HG03378 (cell line): Measurements from ENCODE around the gene BRWD1.

Source experiments
- ATAC-seq: cut with Tn5 transposase; IDR thresholded peaks from one replicate; pipeline ENCODE4 v1.9.1; 2021; ENCODE audit warnings: mild to moderate bottlenecking, moderate library complexity; ENCODE audit not compliant: unreplicated experiment

BRWD1 gene

DNA sequence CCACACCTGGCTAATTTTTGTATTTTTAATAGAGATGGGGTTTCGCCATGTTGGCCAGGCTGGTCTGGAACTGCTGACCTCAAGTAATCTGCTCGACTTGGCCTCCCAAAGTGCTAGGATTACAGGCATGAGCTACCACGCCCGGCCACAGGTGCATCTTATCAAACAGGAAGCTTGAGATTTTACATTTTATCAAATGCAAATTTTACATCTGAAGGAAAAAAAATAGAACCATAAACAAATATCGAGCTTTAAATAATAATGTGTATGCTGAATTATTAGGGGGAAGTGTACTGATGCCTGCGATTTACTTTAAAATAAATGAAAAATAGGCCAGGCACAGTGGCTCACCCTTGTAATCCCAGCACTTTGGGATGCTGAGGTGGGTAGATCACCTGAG, 16.6 kb upstream of the BRWD1 start:
- no peak for ATAC-seq

DNA sequence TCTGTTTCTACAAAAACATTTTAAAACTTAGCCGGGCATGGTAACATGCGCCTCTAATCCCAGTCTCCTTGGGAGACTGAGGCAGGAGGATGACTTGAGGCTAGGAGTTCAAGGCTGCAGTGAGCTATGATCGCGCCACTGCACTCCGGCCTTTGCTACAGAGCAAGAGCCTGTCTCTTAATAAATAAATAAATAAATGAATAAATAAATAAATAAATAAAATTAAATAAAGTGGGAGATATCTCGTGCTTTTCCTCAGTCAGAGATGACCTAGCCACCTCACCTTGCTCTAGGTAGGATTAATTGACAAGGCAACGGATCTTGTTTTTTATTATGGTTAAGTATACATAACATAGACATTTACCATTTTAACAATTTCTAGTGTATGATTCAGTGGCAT, 14.3 kb upstream of the BRWD1 start:
- ATAC-seq: no peak

DNA sequence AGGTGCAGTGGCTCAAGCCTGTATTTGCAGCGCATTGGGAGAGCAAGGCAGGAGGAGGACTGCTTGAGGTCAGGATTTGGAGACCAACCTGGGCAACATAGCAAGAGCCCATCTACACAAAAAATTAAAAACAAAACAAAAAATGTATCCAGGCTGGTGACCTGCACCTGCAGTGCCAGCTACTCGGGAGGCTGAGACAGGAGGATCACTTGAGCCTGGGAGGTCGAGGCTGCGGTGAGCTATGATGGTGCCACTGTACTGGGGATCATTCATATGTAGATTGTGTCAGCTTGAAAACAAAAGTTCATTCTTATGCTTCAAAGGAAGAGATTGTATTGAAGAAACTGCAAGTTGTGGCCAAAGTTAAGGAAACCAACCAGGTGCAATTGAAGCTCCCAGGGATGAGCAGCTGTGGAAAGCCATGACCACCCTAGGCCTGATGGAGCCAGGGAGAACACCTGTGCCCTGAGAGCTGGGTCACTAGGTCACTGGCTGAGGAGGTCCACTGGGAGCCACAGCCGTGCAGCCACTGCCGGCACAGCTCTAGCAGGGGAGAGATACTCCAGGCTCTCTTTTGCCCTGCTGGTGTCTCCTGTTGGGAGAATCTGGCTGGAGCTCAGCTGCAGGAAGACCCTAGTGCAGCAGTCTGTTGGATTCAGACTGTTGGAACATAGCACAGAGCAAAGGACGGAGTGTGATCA, 13.3 kb upstream of the BRWD1 start:
- no peak for ATAC-seq

DNA sequence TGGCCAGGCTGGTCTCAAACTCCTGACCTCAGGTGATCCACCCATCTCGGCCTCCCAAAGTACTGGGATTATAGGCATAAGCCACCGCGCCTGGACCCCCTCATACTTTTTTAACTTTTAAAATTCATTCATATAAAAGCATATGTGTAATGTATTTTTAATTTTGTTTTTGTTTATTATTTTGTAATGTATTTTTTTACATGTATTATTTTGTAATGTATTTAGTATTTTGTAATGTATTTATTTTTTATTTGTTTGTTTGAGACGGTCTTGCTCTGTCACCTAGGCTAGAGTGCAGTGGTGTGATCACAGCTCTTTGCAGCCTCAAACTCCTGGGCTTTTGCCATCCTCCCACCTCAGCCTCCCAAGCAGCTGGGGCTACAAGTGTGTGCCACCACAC, 12.0 kb upstream of the BRWD1 start:
- ATAC-seq: no peak

DNA sequence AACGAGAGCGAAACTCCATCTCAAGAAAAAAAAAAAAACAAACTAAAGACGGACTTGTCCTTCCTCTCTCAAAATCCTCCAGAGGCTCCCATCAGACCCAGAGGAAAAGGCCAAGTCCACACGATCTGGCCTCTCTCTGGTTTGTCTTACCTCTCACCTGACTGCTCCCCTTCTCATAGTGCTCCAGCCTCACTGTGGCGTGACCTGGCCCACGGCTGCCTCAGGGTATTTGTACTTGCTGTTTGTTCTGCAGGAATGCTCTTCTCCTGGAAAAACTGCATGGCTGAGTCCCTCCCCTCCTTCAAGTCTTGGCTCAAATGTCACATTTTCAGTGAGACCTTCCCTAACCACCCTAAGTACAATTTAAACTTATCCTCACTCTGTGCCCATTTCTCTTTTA, 8.0 kb upstream of the BRWD1 start:
- ATAC-seq: no peak

DNA sequence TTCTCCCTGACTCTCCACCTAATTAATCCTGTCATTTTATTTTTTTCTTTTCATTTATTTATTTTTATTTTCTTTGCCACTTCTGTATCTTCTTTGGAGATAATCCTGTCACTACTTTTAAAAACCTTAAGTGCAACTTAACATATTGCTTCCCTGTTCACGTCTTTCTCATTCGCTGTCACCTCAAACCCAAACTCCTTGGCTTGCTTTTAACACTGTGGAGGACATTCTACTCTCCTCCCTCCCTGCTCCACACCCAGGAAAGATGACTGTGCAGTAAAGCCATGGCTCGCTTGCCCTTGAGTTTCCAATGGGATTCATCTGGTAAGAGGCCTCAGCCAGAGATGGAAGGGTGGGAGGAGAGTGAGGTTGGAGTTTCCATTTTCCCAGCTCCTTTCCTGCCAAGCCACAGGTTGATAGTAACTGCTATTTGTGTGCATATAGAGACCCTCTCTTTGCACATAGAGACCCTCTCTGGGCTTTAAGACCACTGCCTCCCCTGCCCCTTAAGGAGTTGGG, 6.4 kb upstream of the BRWD1 start:
- no peak for ATAC-seq

DNA sequence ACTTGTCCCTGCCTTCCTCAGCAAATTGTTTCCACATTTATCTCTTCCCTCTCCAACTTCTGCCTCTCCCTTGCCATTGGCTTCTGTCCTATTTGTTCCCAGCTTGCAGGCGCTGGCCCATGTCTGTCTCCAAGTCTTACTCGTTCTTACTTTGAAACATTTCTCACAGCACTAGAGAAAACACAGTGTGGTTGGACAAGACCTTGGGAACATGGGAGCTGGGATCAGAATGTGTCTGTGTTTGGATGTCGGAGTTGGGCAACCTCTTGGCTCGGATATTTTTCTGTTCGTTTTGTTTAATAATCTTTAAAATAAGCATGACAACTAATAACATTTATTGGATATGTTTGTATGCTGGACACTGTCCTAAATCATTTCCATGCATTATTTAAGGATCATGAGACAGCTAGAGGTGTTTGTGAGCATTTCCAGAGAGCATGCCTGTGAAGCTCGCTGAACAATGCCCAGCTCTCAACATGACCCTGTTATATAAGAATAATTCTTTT, 5.9 kb upstream of the BRWD1 start:
- no peak for ATAC-seq

DNA sequence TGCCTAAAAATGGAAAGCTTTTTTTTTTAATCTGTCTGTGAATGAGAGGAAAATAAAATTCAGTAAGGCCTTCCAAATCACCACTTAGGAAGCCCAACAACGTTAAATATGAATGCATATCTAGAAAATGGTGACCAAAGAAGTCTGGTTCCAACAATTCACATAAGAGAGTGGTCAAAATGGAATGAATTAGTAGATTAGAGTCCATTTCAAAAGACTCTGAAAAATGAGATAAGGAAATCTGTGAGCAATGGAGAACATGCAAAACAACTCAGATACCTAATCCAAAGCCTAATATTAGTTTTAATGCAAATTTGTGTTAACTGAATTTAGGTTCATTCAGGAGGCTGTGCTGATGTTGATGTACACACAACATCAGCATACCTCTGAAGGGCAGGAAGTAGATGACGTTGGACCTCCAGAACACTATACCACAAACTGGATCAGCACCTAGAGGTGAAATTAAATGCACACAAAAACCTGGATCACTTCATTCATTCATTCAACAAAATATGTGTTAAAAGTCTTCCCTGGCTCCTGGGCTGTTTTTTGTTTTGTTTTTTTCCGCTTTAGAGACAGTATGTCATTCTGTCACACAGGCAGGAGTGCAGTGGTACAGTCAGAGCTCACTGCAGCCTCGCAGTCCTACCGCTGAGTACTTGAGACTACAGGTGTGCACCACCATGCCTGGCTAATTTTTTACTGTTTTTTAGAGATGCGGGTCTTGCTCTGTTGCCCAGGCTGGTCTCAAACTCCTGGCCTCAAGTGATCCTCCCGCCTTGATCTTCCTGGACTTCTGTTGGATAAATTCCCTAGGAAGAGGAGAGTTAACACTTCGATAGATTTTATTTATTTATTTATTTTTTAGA, 4.9 kb upstream of the BRWD1 start:
- ATAC-seq: no peak

DNA sequence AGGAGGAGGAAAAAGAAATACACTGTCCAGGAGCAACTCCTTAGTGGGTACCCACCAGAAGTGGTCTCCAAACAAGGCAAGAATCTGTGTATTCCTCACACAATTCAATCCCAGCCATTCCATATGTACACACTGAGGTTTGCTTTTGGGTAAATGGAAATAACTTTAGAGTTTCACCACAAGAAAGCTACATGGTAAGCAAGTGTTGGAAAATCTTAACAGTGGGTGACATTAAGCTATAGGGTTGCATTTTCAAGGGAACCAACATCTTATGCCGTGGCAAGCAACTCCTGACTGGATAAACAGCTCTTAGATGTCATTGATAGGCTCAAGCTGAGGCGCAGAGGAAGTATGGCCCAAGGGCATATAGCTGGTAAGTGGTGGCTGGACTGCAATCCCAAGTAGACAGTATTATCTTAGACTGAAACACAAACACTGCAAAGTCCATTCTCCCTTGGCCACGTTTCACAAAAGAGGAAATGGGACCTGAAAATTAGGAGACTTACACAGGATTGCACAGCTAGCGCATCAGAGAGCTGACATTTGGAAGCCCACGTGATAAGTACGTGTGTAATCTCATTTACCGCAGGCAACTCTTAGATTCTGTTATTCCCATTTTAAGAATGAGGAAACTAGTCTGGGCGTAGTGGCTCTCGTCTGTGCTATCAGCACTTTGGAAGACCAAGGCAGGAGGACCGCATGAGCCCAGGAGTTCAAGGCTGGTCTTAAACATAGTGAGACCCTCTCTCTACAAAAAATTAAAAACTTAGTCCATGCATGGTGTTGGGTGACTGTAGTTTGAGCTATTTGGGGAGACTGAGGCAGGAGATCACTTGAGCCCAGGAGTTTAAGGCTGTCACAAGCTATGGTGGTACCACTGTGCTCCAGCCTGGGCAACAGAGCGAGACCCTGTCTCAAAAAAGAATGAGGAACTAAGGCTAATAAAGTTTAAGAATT, 4.0 kb upstream of the BRWD1 start:
- ATAC-seq: no peak

DNA sequence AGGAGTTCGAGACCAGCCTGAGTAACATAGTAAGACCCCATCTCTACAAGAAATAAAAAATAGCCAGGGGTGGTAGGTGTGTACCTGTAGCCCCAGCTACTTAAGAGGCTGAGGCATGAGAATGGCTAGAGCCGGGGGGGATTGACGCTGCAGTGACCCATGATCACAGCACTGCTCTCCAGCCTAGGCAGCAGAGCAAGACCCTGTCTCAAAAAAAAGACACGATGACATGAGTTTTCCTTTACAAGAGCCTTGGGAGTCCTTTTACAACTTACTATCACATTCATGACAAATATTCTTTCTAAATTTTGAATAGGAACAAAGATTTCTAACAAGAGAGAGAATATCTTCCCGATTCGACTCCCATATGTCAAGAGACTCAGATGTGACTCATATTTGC, 3.3 kb upstream of the BRWD1 start:
- ATAC-seq: no peak

DNA sequence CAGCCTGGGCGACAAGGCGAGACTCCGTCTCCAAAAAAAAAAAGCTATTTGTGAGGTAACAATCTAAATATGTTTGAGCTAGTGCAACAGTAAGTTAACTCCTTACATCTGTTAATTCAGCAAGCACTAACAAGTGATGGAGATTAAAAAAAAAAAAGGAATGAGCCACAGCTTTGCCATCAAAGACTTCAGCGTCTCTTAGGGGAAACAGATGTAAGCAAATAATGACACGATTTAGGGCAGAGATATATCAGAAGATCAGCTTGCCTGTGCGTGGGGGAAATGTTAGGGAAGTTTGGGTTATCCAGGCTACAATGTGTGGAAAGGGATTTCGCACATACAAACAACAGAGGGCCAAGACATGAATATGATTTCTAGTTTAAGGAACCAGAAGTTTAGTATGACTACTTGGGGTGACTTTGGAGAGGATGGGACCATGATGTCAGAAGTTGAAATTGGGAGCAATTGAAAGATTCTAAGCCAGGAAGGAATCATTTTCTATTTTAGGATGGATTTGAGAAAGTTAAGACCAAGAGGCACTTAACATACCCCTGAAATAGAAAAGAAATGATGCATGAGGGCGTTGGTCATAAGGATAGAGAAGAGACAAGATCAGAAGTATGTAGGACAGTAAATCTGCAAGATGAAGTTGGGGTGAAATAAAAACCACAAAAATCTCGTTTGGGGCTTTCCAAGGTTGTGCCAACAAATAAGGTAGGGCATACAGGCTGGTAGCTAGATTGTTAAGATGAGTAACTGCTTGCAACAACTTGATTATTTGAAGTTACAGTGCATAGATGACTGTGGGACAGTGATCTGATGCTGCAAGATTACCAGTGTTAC, 2.4 kb upstream of the BRWD1 start:
- ATAC-seq: no peak

DNA sequence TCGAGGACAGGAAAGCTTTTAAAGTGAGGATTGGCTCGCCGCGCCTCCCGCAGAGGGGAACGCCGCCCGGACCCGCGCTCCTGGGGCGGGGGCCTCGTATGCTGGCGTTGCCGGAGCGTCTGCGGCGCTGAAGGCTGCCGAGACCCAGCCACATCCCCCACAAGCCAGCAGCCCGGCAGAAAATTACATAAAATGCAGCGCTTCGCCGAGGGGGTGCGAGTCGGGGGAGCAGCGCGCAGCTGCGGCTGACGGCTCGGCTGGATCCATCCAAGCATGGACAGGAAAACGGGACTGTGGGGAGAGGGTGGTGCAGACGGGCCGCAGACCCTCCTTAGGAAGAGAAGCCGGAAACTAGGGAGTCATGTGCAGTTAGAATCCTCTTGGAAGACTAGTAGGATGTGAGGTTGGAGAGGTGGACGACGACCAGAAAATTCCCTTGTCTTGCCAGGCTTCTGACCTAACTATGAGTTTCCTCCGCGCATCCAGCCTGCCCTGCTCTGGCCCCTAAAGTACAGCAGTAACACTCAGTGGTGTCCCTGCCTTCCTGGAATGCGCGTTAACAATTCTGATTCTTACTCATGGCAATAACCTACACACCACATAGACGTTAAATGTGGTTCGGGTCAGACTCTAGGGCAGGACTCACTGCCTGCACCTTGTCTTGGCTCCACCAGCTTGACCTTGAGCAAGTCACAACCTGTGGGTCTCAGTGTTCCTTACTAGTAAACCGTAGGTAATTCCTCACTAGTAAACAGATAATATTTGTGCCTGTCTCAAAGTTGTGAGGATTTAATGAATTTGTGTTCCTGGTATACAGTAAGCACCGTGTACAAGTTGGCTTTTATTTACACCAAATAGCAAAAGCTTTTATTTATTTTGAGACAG, 953 bp upstream of the BRWD1 start:
- no peak for ATAC-seq

DNA sequence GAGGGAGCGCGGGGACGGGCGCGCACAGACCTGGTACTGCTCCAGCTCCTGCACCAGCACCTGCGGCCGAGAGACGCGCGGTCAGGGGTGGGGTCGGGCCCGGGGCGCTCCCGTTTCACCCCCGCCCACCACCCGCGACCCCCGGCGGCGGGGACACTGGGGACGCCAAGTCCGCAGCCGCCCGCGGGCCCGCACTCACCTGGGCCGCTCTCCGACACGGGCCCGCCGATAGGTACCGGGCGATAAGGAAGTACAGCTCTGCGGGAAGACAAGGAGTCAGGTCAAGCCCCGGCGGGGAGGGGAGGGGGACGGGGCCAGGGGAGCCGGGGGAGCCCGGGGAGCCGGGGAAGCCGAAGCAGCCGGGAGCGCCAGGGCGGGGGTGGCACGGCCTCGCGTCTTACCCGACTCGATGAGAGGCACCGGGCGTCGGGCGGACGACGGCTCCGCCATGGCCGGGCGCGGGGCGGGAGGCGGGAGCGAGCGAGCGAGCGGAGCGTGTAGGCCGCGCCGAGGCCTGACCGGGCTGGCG, 326 bp downstream of the BRWD1 start:
- ATAC-seq: no peak

DNA sequence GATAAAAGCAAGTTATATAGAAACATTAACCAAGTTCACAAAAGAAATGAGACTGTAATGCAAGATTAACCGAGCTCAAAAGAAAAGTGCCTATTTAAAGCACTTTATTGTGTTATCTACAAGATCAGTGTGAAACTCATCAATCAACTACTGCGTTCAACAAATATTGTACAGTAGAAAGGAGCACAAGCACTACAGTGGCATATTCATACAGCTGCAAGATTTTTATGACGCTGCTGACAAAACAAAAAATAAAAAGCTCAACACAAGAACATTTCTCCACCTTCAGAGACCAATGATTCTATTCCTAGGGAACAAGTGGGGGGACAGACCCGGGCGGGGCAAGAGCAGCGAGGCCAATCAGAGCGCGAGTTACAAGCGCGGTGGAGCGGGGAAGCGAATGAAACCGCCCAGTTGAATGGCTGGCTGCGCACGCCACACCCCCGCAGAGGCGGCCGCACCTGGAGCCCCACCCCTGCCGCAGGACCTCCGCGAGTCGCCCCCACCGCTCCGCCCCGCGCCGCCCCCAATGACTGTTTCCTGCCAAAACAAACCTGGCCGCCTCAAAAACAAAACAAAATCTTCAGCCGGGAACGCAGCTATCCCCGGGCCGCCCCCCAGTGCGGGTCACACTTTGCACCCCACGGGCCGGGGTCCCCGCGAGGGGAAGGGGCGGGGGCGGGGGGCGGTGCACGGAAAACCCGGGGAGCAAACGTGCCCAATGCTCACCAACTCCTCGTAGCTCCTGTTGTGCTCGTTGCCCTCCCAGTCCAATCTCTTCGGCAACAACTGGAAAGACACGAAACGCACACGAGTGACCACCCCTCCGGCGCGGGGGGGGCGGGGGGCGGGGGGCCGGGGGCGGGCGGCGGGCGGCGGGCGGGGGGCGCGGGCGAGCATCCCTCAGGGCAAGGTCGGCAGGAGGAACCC, 1.1 kb downstream of the BRWD1 start:
- ATAC-seq: peak; percentile 70

DNA sequence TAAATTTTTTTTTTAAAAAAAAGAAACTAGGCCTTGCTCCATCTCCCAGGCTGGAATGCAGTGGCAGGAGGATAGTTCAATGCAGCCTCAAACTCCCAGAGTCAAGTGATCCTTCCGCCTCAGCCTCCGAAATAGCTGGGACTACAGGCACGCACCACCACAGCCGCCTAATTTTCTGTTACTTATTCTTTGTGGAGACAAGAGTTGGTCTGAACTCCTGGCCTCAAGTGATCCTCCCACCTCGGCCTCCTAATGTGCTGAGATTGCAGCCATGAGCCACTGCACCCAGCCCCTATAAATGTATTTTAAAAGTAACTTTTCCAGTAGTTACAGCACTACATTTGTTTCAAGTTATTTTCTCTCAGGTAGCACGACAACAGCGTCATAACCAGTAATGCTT, 2.3 kb downstream of the BRWD1 start:
- ATAC-seq: no peak

DNA sequence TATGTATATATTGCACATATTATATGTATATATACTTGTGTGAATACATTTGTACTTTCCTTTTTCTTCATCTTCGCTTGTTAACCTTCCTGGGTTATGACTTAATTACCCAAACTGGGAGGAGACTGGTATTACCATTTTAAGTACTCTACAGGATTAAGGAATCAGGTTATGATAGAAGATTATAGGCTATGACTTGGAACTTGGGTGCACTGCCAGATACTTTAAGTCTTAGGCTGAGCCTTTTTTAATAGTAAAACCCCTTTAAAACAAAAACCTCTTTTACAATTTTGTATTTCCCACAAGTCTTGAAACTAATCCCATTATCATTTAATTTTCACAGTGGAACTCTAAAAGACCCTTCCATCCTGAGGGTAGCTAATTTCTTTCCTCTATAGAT, 6.0 kb downstream of the BRWD1 start:
- ATAC-seq: no peak

DNA sequence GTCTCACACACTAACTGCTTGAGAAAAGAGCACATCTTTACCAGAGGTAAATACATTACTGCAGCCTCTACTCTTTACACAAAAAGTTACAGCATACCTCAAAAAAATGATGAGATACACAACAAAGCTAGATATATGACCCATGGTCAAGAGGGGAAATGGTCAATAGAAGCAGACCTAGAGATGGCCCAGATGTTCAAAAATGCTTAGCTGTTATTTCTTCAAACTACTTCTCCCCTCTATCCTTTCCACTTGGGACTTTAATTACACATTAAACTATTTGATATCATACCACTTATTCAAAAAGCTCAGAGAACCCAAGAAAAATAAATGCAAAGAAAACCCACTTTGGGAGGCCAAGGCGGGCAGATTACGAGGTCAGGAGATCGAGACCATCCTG, 12.8 kb downstream of the BRWD1 start:
- no peak for ATAC-seq

DNA sequence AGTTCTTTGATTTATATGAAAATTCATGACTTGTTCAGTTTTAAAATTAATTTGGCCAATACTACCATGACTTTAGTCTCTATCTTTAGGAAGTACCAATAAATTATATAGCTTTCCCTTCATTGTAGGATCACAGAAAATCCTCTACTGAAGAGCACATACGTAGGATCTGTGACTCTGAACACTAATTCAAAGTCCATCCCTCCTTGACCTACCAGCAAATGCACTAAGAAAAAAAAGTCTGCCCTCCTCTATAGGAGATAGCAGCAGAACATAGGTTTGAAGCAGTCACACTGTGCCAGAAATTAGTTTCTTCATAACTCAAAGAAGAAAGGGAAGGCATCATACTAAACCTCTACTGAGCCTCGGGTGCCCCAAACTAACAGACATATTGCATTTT, 16.5 kb downstream of the BRWD1 start:
- ATAC-seq: no peak
